AG09319 (cell line): ENCODE measurements around the gene CFP.

Experiments used
- DNase-seq: peaks from one replicate; pipeline ENCODE4 v3.0.0-alpha.2; 2010; ENCODE audit warnings: low read depth; ENCODE audit errors: extremely low read depth
- TF ChIP-seq, protein P1 (sequence below): IDR thresholded peaks from 2 replicates; pipeline ENCODE4 v1.5.1; 2011; ENCODE audit warnings: low read depth, mild to moderate bottlenecking, inconsistent platforms, low read length, moderate library complexity

The CFP gene

DNA sequence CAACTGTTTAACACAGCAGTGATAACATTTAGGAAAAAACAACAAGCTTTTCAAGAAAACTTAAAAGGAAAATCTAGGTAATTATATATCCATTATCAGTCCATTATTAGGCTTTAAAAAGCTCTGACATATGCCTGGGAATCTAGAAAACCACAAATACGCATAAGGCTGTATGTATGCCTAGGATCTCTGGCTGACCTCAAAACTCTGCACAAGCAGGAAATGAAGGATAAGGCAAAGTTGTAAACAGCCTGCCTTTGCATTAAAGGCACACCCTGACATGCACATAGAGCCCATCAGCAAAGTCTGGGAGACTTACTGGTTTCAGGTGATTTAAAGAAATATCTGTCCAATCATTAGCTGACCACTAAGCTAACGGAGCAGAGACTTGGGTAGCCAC, 33.5 kb downstream of the CFP start:
- TF ChIP-seq, protein P1, sequence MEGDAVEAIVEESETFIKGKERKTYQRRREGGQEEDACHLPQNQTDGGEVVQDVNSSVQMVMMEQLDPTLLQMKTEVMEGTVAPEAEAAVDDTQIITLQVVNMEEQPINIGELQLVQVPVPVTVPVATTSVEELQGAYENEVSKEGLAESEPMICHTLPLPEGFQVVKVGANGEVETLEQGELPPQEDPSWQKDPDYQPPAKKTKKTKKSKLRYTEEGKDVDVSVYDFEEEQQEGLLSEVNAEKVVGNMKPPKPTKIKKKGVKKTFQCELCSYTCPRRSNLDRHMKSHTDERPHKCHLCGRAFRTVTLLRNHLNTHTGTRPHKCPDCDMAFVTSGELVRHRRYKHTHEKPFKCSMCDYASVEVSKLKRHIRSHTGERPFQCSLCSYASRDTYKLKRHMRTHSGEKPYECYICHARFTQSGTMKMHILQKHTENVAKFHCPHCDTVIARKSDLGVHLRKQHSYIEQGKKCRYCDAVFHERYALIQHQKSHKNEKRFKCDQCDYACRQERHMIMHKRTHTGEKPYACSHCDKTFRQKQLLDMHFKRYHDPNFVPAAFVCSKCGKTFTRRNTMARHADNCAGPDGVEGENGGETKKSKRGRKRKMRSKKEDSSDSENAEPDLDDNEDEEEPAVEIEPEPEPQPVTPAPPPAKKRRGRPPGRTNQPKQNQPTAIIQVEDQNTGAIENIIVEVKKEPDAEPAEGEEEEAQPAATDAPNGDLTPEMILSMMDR, result no peak
- DNase-seq, result no peak

- DNase-seq, result no peak
- TF ChIP-seq, protein P1, result no peak
These were observed 33.9 kb downstream of the CFP start for GRCh38 chrX:47595716-47596251.

DNA sequence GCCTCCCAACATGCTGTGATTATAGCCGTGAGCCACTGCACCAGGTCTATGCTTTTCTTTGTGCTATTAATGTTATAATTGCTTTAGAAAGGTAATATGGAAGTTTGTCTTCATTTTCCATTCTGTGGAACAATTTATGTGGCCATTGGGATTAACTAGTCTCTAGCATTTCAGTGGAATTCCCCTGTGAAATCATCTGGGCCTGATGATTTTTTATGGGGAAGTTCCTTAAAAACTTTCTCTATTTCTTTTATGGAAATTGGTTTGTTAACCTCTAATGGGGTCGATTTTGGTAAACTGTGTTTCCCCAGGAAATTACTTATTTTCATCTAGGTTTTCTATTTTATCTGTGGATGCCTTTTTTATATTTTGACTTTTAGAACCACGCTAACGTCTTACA, 36.2 kb downstream of the CFP start:
- TF ChIP-seq, protein P1, result no peak

GRCh38 chrX:47590984-47591383, 38.7 kb downstream of the CFP start:
- TF ChIP-seq, protein P1, result no peak
- DNase-seq, result no peak

More for the DNA sequence above, 36.2 kb downstream of the CFP start:
- no peak for DNase-seq

GRCh38 chrX:47587906-47588735, 41.6 kb downstream of the CFP start:
- DNase-seq, result no peak
- TF ChIP-seq, protein P1, result no peak

DNA sequence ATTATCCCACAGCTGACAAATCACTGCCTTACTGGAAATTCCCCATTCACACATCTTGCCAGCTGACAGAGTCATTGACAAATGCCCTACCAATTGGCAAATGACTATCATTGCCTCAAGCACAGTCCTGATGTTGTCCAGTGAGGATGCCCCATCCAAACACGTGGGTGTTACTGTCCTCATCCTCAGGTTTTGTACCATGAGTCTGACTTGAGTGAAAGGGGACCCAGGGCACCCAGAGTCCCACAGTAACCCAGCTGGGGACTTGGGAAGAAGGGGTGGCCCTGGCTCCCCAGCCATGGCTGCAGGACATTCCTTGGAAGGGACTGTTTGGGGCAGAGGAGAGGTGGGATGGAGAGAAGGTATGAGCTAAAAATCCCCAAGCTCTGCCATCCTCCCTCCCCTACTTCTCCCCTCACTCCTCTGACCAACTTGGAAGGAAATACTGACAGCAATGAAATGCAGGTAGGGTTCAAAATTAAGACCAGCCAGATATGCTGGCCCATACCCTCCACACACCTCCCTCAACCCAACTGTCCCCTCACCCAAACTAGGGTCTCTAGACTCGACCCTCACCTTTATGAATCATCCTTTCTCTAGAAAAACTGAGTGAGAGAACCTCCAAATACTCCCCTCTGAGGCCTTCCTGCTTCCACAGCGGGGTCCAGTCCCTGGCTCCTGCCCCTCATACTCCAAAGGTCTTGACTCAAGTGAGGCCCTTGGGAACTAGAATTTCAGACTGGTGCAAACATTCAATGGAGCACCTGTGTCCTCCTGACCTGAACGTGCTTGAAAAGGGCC, 42.4 kb downstream of the CFP start:
- DNase-seq, result no peak
- TF ChIP-seq, protein P1, result no peak
